Nephron (organoid): ENCODE data around the gene CACNB1.

Experiments used
- H3K27ac Mint-ChIP-seq, 3 experiments: 2 replicates each; pipeline ENCODE4 v1.8.0; 2020; ENCODE audit warnings: mixed read lengths in 3 of 3, mild to moderate bottlenecking in 2 of 3, moderate library complexity in 1 of 3
- H3K27me3 Mint-ChIP-seq: 2 replicates; pipeline ENCODE4 v1.8.0; 2021; ENCODE audit warnings: low read depth, mild to moderate bottlenecking, moderate library complexity, mixed read lengths
- H3K36me3 Mint-ChIP-seq: 2 replicates; pipeline ENCODE4 v1.8.0; 2020; ENCODE audit warnings: low read depth, mixed read lengths
- H3K4me1 Mint-ChIP-seq: 2 replicates; pipeline ENCODE4 v1.8.0; 2020; ENCODE audit warnings: mixed read lengths
- H3K4me3 Mint-ChIP-seq, 3 experiments: 2 replicates each; pipeline ENCODE4 v1.8.0; 2020; ENCODE audit warnings: mild to moderate bottlenecking in 3 of 3, mixed read lengths in 3 of 3, moderate library complexity in 2 of 3
- H3K9me3 Mint-ChIP-seq: 2 replicates; pipeline ENCODE4 v1.8.0; 2020; ENCODE audit warnings: mixed read lengths
- TF ChIP-seq, protein P1 (sequence below), 3 experiments: fragments of 200-600 bp; sonication (generic); IDR thresholded peaks; one replicate each; pipeline ENCODE4 v1.5.0; 2021; ENCODE audit warnings: antibody characterized with exemption in 3 of 3; ENCODE audit not compliant: unreplicated experiment in 3 of 3

The CACNB1 gene

DNA sequence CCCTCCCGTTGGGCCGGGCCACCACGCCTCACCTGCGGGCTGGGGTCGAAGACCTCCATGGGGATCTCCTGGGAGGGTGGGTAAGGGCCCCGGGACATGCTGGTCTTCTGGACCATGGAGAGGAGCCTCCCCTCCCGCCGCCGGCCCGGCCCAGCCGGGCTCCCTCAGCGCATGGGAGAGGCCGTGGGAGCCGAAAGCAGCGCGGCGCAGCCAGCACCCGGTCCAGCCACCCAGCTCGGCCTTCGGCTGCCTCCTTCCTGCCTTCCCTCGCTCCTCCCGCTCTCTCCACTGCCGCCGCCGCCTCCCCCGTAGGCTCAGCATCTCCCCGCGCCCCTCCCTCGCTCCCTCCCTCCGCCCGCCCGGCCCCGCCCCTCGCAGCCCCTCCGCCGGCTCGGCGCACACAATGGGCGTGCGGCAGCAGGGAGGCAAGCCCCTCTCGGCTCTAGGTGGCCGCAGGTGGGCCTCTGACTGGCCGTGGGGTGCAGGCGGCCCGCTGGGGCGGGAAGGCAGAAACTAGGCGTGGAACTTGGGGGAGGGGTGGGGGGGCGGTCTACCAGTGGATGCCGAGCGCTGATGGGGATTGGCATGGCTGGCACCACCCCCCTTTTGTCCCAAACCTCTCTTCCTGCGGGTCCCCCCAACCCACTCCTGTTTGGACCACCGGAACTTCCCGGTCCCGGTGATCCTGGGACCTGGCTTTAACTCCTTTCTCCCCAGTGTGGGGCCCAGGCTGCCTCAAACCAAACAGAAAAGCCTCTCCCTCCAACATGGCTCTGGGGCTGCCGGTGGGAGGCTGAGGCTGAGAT, at the start of gene CACNB1:
CACNB1 (minus strand) TSS at position 290 of the 806 bp plus-strand sequence; CDS start at position 116, 174 bp downstream.
- peak within 1 kb of the TSS; percentile 99 to 100 (median 100) for H3K27ac Mint-ChIP-seq
- H3K36me3 Mint-ChIP-seq = peaks cover 31% of the 10 kb centered on the region
- peak within 1 kb of the TSS; percentile 90 to 97 (median 91) for H3K4me3 Mint-ChIP-seq
- H3K9me3 Mint-ChIP-seq = no peaks in the 10 kb centered on the region
- H3K27me3 Mint-ChIP-seq = no peaks in the 10 kb centered on the region
- peaks cover 47% of the 10 kb centered on the region for H3K4me1 Mint-ChIP-seq
- TF ChIP-seq, protein P1, sequence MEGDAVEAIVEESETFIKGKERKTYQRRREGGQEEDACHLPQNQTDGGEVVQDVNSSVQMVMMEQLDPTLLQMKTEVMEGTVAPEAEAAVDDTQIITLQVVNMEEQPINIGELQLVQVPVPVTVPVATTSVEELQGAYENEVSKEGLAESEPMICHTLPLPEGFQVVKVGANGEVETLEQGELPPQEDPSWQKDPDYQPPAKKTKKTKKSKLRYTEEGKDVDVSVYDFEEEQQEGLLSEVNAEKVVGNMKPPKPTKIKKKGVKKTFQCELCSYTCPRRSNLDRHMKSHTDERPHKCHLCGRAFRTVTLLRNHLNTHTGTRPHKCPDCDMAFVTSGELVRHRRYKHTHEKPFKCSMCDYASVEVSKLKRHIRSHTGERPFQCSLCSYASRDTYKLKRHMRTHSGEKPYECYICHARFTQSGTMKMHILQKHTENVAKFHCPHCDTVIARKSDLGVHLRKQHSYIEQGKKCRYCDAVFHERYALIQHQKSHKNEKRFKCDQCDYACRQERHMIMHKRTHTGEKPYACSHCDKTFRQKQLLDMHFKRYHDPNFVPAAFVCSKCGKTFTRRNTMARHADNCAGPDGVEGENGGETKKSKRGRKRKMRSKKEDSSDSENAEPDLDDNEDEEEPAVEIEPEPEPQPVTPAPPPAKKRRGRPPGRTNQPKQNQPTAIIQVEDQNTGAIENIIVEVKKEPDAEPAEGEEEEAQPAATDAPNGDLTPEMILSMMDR (IDR thresholded peaks at IDR 0.05; ENCODE audit: unreplicated experiment in 3 of 3) = no peak

DNA sequence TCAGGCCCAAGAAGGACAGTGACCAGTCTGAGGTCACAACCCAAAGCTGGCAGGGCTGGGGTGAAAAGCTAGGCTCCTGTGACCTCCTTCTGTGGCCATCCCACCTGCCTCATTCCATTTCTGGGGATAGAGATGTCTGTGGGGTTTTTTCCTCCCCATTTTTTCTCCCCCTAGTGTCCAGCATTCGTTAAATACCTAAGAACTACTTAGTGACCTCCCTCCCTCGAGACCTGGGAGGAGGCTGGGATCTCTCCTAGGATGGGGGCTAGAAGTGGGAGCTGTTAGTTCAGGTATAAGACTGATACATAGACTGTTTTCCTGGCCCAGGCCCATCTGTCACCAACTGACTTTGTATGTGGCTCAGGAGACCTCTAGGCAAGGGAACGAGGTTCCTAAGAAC, 48.8 kb upstream of the CACNB1 start:
- Mint-ChIP-seq H3K4me1 (peaks cover 5% of the 10 kb centered on the region), H3K27ac (no peak overlapping the region)

DNA sequence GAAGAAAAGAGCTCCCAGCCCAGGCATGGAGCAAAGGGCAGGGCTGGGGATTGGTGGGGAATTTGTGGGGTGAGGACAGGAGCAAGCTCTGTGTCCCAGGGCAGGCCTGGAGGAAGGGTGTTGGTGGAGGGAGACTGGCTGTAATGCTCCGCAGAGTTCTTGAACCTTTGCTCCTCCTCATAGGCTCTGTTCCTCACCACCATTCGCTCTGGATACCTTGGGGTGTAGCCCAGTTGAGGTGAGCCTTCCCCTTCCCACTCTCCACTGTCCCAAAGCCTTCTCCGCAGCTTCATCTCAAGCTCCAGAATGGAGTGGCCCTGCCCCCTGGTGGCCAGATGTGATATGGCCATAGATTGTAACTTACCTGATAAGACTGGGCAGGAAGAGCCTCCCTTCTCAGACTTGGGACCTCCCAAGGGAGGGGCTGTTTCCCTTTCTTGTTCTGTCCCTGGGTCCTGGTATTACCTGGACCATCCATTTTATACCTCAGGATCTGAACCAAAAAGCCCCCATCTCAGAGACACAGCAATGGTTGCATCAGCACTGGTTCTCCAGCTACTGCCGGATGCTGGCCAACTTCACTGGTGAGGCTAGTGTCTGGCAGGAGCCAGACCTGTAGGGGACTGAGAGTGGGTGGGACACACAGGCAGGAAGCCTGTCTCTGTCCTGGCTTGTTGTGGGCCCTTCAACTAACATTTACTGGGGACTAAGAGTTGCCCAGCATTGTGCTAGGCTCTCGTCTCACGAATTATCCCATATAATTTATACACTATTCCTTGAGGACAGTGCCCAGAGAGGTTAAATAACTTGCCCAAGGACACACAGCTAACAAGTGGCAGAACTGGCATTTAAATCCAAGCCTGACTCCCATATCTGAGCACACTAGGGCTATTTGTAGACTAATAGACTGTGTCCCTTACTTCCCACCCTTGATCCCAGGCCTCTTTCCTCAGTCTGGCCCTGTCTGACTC, 47.4 kb upstream of the CACNB1 start:
- TF ChIP-seq, protein P1 (IDR thresholded peaks at IDR 0.05; ENCODE audit: unreplicated experiment in 3 of 3) = peak; percentile 91 to 94 (median 94)
- H3K36me3 Mint-ChIP-seq = no peaks in the 10 kb centered on the region
- peak overlapping the region in 2 of 3 experiments; percentile 39 to 58 for H3K27ac Mint-ChIP-seq
- H3K4me3 Mint-ChIP-seq = no peak overlapping the region
- H3K9me3 Mint-ChIP-seq = no peaks in the 10 kb centered on the region
- peaks cover 5% of the 10 kb centered on the region for H3K4me1 Mint-ChIP-seq
- H3K27me3 Mint-ChIP-seq = peaks cover 6% of the 10 kb centered on the region

More for the DNA sequence above, 48.8 kb upstream of the CACNB1 start:
- peaks cover 4% of the 10 kb centered on the region for H3K36me3 Mint-ChIP-seq
- H3K4me3 Mint-ChIP-seq = no peak overlapping the region
- TF ChIP-seq, protein P1 (IDR thresholded peaks at IDR 0.05; ENCODE audit: unreplicated experiment in 3 of 3) = no peak
- H3K27me3 Mint-ChIP-seq = peaks cover 3% of the 10 kb centered on the region
- H3K9me3 Mint-ChIP-seq = no peaks in the 10 kb centered on the region

DNA sequence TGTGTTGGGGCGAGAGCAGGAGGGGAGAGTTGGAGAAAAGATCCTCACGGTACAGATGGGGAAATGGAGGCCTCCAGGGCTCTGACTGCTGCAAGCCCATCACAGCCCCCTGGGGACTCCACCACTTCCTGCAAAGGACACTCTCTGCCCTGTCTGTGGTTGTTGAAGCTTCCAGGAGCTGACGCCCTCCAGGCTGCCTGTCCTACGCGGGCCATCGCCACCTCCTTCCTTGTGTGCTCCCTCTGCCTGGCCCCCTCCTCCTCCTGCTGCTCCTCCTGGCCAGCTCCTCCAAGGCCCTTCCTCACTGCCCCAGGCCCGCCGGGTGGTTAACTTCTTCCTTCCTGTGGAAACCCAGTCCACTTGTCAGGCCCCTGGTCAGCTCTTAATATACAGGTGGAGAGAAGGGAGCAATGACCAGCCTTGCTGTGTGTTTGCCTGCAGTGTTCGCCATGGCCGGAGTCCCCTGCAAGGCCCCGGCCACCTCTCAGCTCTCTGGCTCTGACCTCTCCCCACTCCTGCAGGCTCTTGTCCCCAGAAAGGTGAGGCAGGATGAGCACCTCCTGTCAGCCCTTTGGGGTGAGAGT, 46.6 kb upstream of the CACNB1 start:
- Mint-ChIP-seq H3K27me3 (peaks cover 12% of the 10 kb centered on the region), H3K4me1 (peaks cover 5% of the 10 kb centered on the region), H3K9me3 (no peaks in the 10 kb centered on the region), H3K36me3 (no peaks in the 10 kb centered on the region), H3K27ac (no peak overlapping the region), H3K4me3 (no peak overlapping the region)
- TF ChIP-seq, protein P1 (IDR thresholded peaks at IDR 0.05; ENCODE audit: unreplicated experiment in 3 of 3) = no peak

DNA sequence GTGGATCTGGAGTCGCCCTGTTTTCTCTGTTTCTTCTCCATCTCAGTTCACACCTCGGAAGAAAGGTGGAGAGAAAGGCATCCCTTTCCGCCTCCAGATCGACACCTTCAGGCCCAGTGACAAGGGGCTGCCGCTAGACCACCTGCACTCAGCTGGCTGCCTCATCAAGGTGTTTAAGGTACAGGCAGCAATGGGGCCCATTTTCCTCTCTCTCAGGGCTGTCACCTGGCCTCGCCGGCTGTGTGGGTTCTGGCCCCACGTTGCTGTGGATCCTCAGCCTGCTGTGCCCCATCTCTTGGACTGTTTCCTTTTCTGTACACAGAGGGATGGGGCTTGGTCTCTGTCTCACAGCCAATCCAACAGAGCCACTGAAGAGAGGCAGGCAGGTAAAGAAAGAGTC, 45.7 kb upstream of the CACNB1 start:
- Mint-ChIP-seq H3K4me3 (no peak overlapping the region), H3K9me3 (no peaks in the 10 kb centered on the region), H3K27me3 (peaks cover 16% of the 10 kb centered on the region), H3K4me1 (peaks cover 5% of the 10 kb centered on the region), H3K36me3 (no peaks in the 10 kb centered on the region), H3K27ac (no peak overlapping the region)
- TF ChIP-seq, protein P1 (IDR thresholded peaks at IDR 0.05; ENCODE audit: unreplicated experiment in 3 of 3) = no peak
